Measurements from ENCODE around the gene GFI1. TPM values are rescaled to one million over a fixed set of nuclear protein-coding genes. Genes with fewer than 3 reads are reported as not detected.

Gene GFI1
- total and polyA plus RNA-seq, 9 donors = 0.13 to 0.54 (median 0.26) TPM

- peaks cover 55% of the 10 kb centered on the region for H3K27me3 ChIP-seq (ENCODE audit: control insufficient read depth, insufficient read depth, low read length)
- H3K4me1 ChIP-seq (ENCODE audit: control insufficient read depth, insufficient read depth, low read length) = peaks cover 26% of the 10 kb centered on the region
- no peak overlapping the region for H3K4me3 ChIP-seq (ENCODE audit: low read length)
- DNase-seq = no peak
- H3K36me3 ChIP-seq (ENCODE audit: control insufficient read depth, insufficient read depth, low read length) = no peaks in the 10 kb centered on the region
- no CpG with 5 or more reads among the region's 3 CpGs for WGBS (ENCODE audit: insufficient coverage)
- no peaks in the 10 kb centered on the region for H3K9me3 ChIP-seq (replicated peaks; ENCODE audit: control insufficient read depth, low read depth, low read length)
- no peak overlapping the region for H3K27ac ChIP-seq (ENCODE audit: low read length)
Measured at GRCh38 chr1:92488832-92489231, 2.1 kb upstream of the GFI1 start.

- Histone ChIP-seq H3K4me1 (ENCODE audit: control insufficient read depth, insufficient read depth, low read length) (peaks cover 31% of the 10 kb centered on the region), H3K9me3 (replicated peaks; ENCODE audit: control insufficient read depth, low read depth, low read length) (no peaks in the 10 kb centered on the region), H3K4me3 (ENCODE audit: low read length) (no peak overlapping the region), H3K36me3 (ENCODE audit: control insufficient read depth, insufficient read depth, low read length) (no peaks in the 10 kb centered on the region), H3K27ac (ENCODE audit: low read length) (no peak overlapping the region), H3K27me3 (ENCODE audit: control insufficient read depth, insufficient read depth, low read length) (peaks cover 59% of the 10 kb centered on the region)
- DNase-seq = no peak
- WGBS (ENCODE audit: insufficient coverage) = no CpG with 5 or more reads among the region's 3 CpGs
Measured at GRCh38 chr1:92488416-92488815, 1.7 kb upstream of the GFI1 start.

GRCh38 chr1:92487078-92487605 is 417 bp upstream of the GFI1 start:
- Histone ChIP-seq H3K4me3 (ENCODE audit: low read length) (no peak overlapping the region), H3K27me3 (ENCODE audit: control insufficient read depth, insufficient read depth, low read length) (peaks cover 72% of the 10 kb centered on the region), H3K36me3 (ENCODE audit: control insufficient read depth, insufficient read depth, low read length) (no peaks in the 10 kb centered on the region), H3K4me1 (ENCODE audit: control insufficient read depth, insufficient read depth, low read length) (peaks cover 43% of the 10 kb centered on the region), H3K9me3 (replicated peaks; ENCODE audit: control insufficient read depth, low read depth, low read length) (no peaks in the 10 kb centered on the region), H3K27ac (ENCODE audit: low read length) (no peak overlapping the region)
- WGBS (ENCODE audit: insufficient coverage) = 23% methylated on average over 2 of the region's 7 CpGs
- DNase-seq = no peak

GRCh38 chr1:92485381-92486250 is 1.1 kb downstream of the GFI1 start:
- WGBS (ENCODE audit: insufficient coverage) = under 1% methylated on average over 67 of the region's 82 CpGs
- no peak overlapping the region for H3K27ac ChIP-seq (ENCODE audit: low read length)
- H3K4me3 ChIP-seq (ENCODE audit: low read length) = peak overlapping the region; percentile 41
- no peaks in the 10 kb centered on the region for H3K9me3 ChIP-seq (replicated peaks; ENCODE audit: control insufficient read depth, low read depth, low read length)
- no peaks in the 10 kb centered on the region for H3K36me3 ChIP-seq (ENCODE audit: control insufficient read depth, insufficient read depth, low read length)
- peak; percentile 33 for DNase-seq
- peaks cover 86% of the 10 kb centered on the region for H3K27me3 ChIP-seq (ENCODE audit: control insufficient read depth, insufficient read depth, low read length)
- peaks cover 58% of the 10 kb centered on the region for H3K4me1 ChIP-seq (ENCODE audit: control insufficient read depth, insufficient read depth, low read length)

- H3K27ac ChIP-seq (ENCODE audit: low read length) = no peak overlapping the region
- H3K36me3 ChIP-seq (ENCODE audit: control insufficient read depth, insufficient read depth, low read length) = no peaks in the 10 kb centered on the region
- WGBS (ENCODE audit: insufficient coverage) = under 1% methylated on average over 62 of the region's 65 CpGs
- peak; percentile 22 for DNase-seq
- H3K4me1 ChIP-seq (ENCODE audit: control insufficient read depth, insufficient read depth, low read length) = peaks cover 62% of the 10 kb centered on the region
- peaks cover 94% of the 10 kb centered on the region for H3K27me3 ChIP-seq (ENCODE audit: control insufficient read depth, insufficient read depth, low read length)
- H3K4me3 ChIP-seq (ENCODE audit: low read length) = peak overlapping the region; percentile 41
- H3K9me3 ChIP-seq (replicated peaks; ENCODE audit: control insufficient read depth, low read depth, low read length) = no peaks in the 10 kb centered on the region
Measured at GRCh38 chr1:92484472-92485380, 2.0 kb downstream of the GFI1 start.

GRCh38 chr1:92483610-92484471 is 2.9 kb downstream of the GFI1 start:
- Histone ChIP-seq H3K4me3 (ENCODE audit: low read length) (peak overlapping the region; percentile 41), H3K9me3 (replicated peaks; ENCODE audit: control insufficient read depth, low read depth, low read length) (no peaks in the 10 kb centered on the region), H3K4me1 (ENCODE audit: control insufficient read depth, insufficient read depth, low read length) (peaks cover 62% of the 10 kb centered on the region), H3K27me3 (ENCODE audit: control insufficient read depth, insufficient read depth, low read length) (peaks cover 94% of the 10 kb centered on the region), H3K27ac (ENCODE audit: low read length) (no peak overlapping the region), H3K36me3 (ENCODE audit: control insufficient read depth, insufficient read depth, low read length) (no peaks in the 10 kb centered on the region)
- no peak for DNase-seq
- WGBS (ENCODE audit: insufficient coverage) = under 1% methylated on average over 56 of the region's 56 CpGs

GRCh38 chr1:92482665-92483609 is 3.8 kb downstream of the GFI1 start:
- Histone ChIP-seq H3K4me1 (ENCODE audit: control insufficient read depth, insufficient read depth, low read length) (peaks cover 62% of the 10 kb centered on the region), H3K27ac (ENCODE audit: low read length) (no peak overlapping the region), H3K9me3 (replicated peaks; ENCODE audit: control insufficient read depth, low read depth, low read length) (no peaks in the 10 kb centered on the region), H3K4me3 (ENCODE audit: low read length) (peak overlapping the region; percentile 25), H3K27me3 (ENCODE audit: control insufficient read depth, insufficient read depth, low read length) (peaks cover 98% of the 10 kb centered on the region), H3K36me3 (ENCODE audit: control insufficient read depth, insufficient read depth, low read length) (no peaks in the 10 kb centered on the region)
- WGBS (ENCODE audit: insufficient coverage) = under 1% methylated on average over 47 of the region's 62 CpGs
- DNase-seq = no peak

GRCh38 chr1:92481971-92482664 is 4.6 kb downstream of the GFI1 start:
- H3K36me3 ChIP-seq (ENCODE audit: control insufficient read depth, insufficient read depth, low read length) = no peaks in the 10 kb centered on the region
- H3K27ac ChIP-seq (ENCODE audit: low read length) = no peak overlapping the region
- peaks cover 94% of the 10 kb centered on the region for H3K27me3 ChIP-seq (ENCODE audit: control insufficient read depth, insufficient read depth, low read length)
- no peaks in the 10 kb centered on the region for H3K9me3 ChIP-seq (replicated peaks; ENCODE audit: control insufficient read depth, low read depth, low read length)
- H3K4me1 ChIP-seq (ENCODE audit: control insufficient read depth, insufficient read depth, low read length) = peaks cover 62% of the 10 kb centered on the region
- peak; percentile 25 for DNase-seq
- 9% methylated on average over 32 of the region's 39 CpGs for WGBS (ENCODE audit: insufficient coverage)
- peak overlapping the region; percentile 25 for H3K4me3 ChIP-seq (ENCODE audit: low read length)
